Liver (tissue), 9 donors: ENCODE results near the gene RGS13. TPM values are rescaled to one million over a fixed set of nuclear protein-coding genes. Genes with fewer than 3 reads are reported as not detected.

Source experiments
- DNase-seq: peaks from one replicate; pipeline ENCODE4 v3.0.0-alpha.2; 2017; ENCODE audit warnings: low spot score
- H3K27ac ChIP-seq, 2 donors: one replicate each; pipeline ENCODE4 v1.7.0; 2013; ENCODE audit warnings: inconsistent platforms in 2 of 2, low read length in 2 of 2, control low read depth in 1 of 2, low read depth in 1 of 2, mild to moderate bottlenecking in 1 of 2
- H3K27me3 ChIP-seq, 4 donors: one replicate each; pipeline versions ENCODE4 v1.6.1 to v1.7.0; 2013; ENCODE audit warnings: low read length in 3 of 4, inconsistent platforms in 1 of 4, mild to moderate bottlenecking in 1 of 4, moderate library complexity in 1 of 4; ENCODE audit not compliant: control insufficient read depth in 4 of 4, insufficient read depth in 4 of 4
- H3K36me3 ChIP-seq, 4 donors: one replicate each; pipeline versions ENCODE4 v1.6.1 to v1.7.0; 2013; ENCODE audit warnings: low read length in 3 of 4, mild to moderate bottlenecking in 3 of 4, low read depth in 1 of 4, moderate library complexity in 1 of 4; ENCODE audit not compliant: control insufficient read depth in 4 of 4, insufficient read depth in 3 of 4
- H3K4me1 ChIP-seq, 4 donors: one replicate each; pipeline versions ENCODE4 v1.6.1 to v1.7.0; 2013; ENCODE audit warnings: low read length in 3 of 4, mild to moderate bottlenecking in 3 of 4, moderate library complexity in 1 of 4; ENCODE audit not compliant: control insufficient read depth in 4 of 4, insufficient read depth in 4 of 4
- H3K4me3 ChIP-seq, 3 donors: one replicate each; pipeline versions ENCODE4 v1.6.1 to v1.7.0; 2013; ENCODE audit warnings: low read length in 3 of 3, control low read depth in 1 of 3, low read depth in 1 of 3, mild to moderate bottlenecking in 1 of 3
- H3K9ac ChIP-seq, 2 donors: one replicate each; pipeline ENCODE4 v1.7.0; 2013; ENCODE audit warnings: low read length in 2 of 2, mild to moderate bottlenecking in 2 of 2, moderate library complexity in 2 of 2, control low read depth in 1 of 2, low read depth in 1 of 2
- H3K9me3 ChIP-seq, 4 donors: one replicate each; pipeline versions ENCODE4 v1.6.1 to v1.7.0; 2013; ENCODE audit warnings: low read length in 3 of 4; ENCODE audit not compliant: control insufficient read depth in 4 of 4
- ATF3 ChIP-seq: IDR thresholded peaks from 2 replicates; pipeline ENCODE4 v1.6.1; 2016; ENCODE audit warnings: antibody characterized with exemption
- CTCF ChIP-seq: fragments of 150-350 bp; IDR thresholded peaks from 2 replicates; pipeline ENCODE4 v1.5.1; 2017; ENCODE audit warnings: improper control_type of control experiment, low read depth, low read length; ENCODE audit not compliant: missing input control
- EGR1 ChIP-seq, 2 donors: IDR thresholded peaks; 2 replicates each; pipeline ENCODE4 v1.6.1; 2016 to 2018; ENCODE audit warnings: antibody characterized with exemption in 2 of 2, low read depth in 2 of 2
- FOXA1 ChIP-seq: IDR thresholded peaks from 2 replicates; pipeline ENCODE4 v1.6.1; 2016; ENCODE audit warnings: antibody characterized with exemption
- FOXA2 ChIP-seq: IDR thresholded peaks from 2 replicates; pipeline ENCODE4 v1.6.1; 2016; ENCODE audit warnings: antibody characterized with exemption
- GABPA ChIP-seq, 2 donors: IDR thresholded peaks in 1 of 2; conservative IDR thresholded peaks in 1 of 2; 2 replicates each; pipeline ENCODE4 v1.6.1; 2016; ENCODE audit warnings: antibody characterized with exemption in 2 of 2, mild to moderate bottlenecking in 1 of 2, moderate library complexity in 1 of 2
- HNF4A ChIP-seq, 2 donors: conservative IDR thresholded peaks; 2 replicates each; pipeline ENCODE4 v1.6.1; 2016; ENCODE audit warnings: antibody characterized with exemption in 2 of 2, mild to moderate bottlenecking in 2 of 2
- HNF4G ChIP-seq: IDR thresholded peaks from 2 replicates; pipeline ENCODE4 v1.6.1; 2016; ENCODE audit warnings: antibody characterized with exemption
- JUND ChIP-seq, 2 donors: IDR thresholded peaks; 2 replicates each; pipeline ENCODE4 v1.6.1; 2016; ENCODE audit warnings: antibody characterized with exemption in 2 of 2
- MAX ChIP-seq: IDR thresholded peaks from 2 replicates; pipeline ENCODE4 v1.6.1; 2016; ENCODE audit warnings: antibody characterized with exemption
- NR2F2 ChIP-seq: IDR thresholded peaks from 2 replicates; pipeline ENCODE4 v1.6.1; 2016; ENCODE audit warnings: antibody characterized with exemption
- RAD21 ChIP-seq, 2 donors: IDR thresholded peaks; 2 replicates each; pipeline ENCODE4 v1.6.1; 2016; ENCODE audit warnings: antibody characterized with exemption in 2 of 2, mild to moderate bottlenecking in 2 of 2
- REST ChIP-seq: IDR thresholded peaks from 2 replicates; pipeline ENCODE4 v1.6.1; 2016; ENCODE audit warnings: antibody characterized with exemption, mild to moderate bottlenecking
- RXRA ChIP-seq, 2 donors: IDR thresholded peaks; 2 replicates each; pipeline ENCODE4 v1.6.1; 2017 to 2018; ENCODE audit warnings: antibody characterized with exemption in 2 of 2, mild to moderate bottlenecking in 1 of 2
- SP1 ChIP-seq: IDR thresholded peaks from 2 replicates; pipeline ENCODE4 v1.6.1; 2018; ENCODE audit warnings: antibody characterized with exemption, mild to moderate bottlenecking
- TAF1 ChIP-seq: conservative IDR thresholded peaks from 2 replicates; pipeline ENCODE4 v1.6.1; 2016; ENCODE audit warnings: antibody characterized with exemption, mild to moderate bottlenecking
- YY1 ChIP-seq: IDR thresholded peaks from 2 replicates; pipeline ENCODE4 v1.6.1; 2016; ENCODE audit warnings: antibody characterized with exemption, mild to moderate bottlenecking
- ZBTB33 ChIP-seq: IDR thresholded peaks from 2 replicates; pipeline ENCODE4 v1.6.1; 2016; ENCODE audit warnings: antibody characterized with exemption
- WGBS: extraction: QIAGEN DNeasy Blood & Tissue Kit; methylation state at CpG from one replicate; pipeline ENCODE4 v1.1.7; 2013; 5-methylcytosine and 5-hydroxymethylcytosine counted together
- polyA plus RNA-seq, 2 donors: library from polyadenylated mRNA; stranded (reverse) in 1 of 2; unstranded in 1 of 2; fragments of 200-250 nt in 1 of 2; fragments of >200 nt in 1 of 2; fragmentation: Nextera tagmentation in 1 of 2; extraction: Ambion mirVana in 1 of 2; gene quantifications; one replicate each; pipeline versions ENCODE4 v1.2.1 to v1.2.3, GENCODE V29; 2013 to 2015
- total RNA-seq, 2 donors: library from RNA; depleted of rRNA; stranded (reverse); fragments of >200 nt; gene quantifications; one replicate each; pipeline ENCODE4 v1.2.3, GENCODE V29; 2014
- donor health status: healthy.
- donor health status: healthy.
- donor health status: healthy.
- donor health status: healthy.
- donor health status: healthy.

Gene RGS13
- total and polyA plus RNA-seq, 4 donors: under 0.01 to 0.05 TPM; not detected in 2

- WGBS: 98% methylated on average over 2 of the region's 2 CpGs
- Histone ChIP-seq H3K4me3 (no peak overlapping the region), H3K4me1 (peaks cover 0 to 6% (median 3%) of the 10 kb centered on the region in 4 donors), H3K27me3 (no peaks in the 10 kb centered on the region), H3K36me3 (no peaks in the 10 kb centered on the region), H3K27ac (no peak overlapping the region), H3K9ac (no peak overlapping the region), H3K9me3 (no peaks in the 10 kb centered on the region)
- DNase-seq: no peak
- TF ChIP-seq JUND (IDR thresholded peaks at IDR 0.05) (no peak), MAX (no peak), HNF4G (no peak), RAD21 (IDR thresholded peaks at IDR 0.05) (no peak), YY1 (no peak), RXRA (IDR thresholded peaks at IDR 0.05) (no peak), HNF4A (conservative IDR thresholded peaks at IDR 0.05) (no peak), FOXA2 (no peak), TAF1 (no peak), ZBTB33 (no peak), ATF3 (no peak), CTCF (no peak), EGR1 (IDR thresholded peaks at IDR 0.05; ENCODE audit: low read depth in 2 of 2) (no peak), GABPA (IDR thresholded peaks at IDR 0.05 in 1 of 2, conservative IDR thresholded peaks at IDR 0.05 in 1 of 2) (no peak), SP1 (no peak), FOXA1 (no peak), REST (no peak), NR2F2 (no peak)
Observed at GRCh38 chr1:192705510-192705909, 69.6 kb downstream of the RGS13 start.
